ENCODE data around the gene IL1RAPL2.

- TF ChIP-seq EZH2phosphoT487 (IDR thresholded peaks at IDR 0.05; ENCODE audit: borderline replicate concordance, low read depth) (no peak), ZBTB33 (IDR thresholded peaks at IDR 0.05; ENCODE audit: borderline replicate concordance, low read depth) (no peak), MAX (IDR thresholded peaks at IDR 0.05; ENCODE audit: low read depth) (no peak), USF1 (IDR thresholded peaks at IDR 0.05; ENCODE audit: borderline replicate concordance, low read depth) (no peak), CTCF (IDR thresholded peaks at IDR 0.05) (no peak)
Measured at GRCh38 chrX:105488716-105489115, 922.7 kb downstream of the IL1RAPL2 start.

Data from SK-N-SH (cell line).